Activated CD4-positive, alpha-beta T cell treated with anti-CD3 and anti-CD28 coated beads for 48 hours (primary cell): Measurements from ENCODE around the gene TSPAN14.

Experiments used
- DNase-seq: peaks from one replicate; pipeline ENCODE4 v3.0.0-alpha.2; 2020

The TSPAN14 gene

GRCh38 chr10:80509108-80509402 is 54.9 kb downstream of the TSPAN14 start:
- DNase-seq: no peak

DNA sequence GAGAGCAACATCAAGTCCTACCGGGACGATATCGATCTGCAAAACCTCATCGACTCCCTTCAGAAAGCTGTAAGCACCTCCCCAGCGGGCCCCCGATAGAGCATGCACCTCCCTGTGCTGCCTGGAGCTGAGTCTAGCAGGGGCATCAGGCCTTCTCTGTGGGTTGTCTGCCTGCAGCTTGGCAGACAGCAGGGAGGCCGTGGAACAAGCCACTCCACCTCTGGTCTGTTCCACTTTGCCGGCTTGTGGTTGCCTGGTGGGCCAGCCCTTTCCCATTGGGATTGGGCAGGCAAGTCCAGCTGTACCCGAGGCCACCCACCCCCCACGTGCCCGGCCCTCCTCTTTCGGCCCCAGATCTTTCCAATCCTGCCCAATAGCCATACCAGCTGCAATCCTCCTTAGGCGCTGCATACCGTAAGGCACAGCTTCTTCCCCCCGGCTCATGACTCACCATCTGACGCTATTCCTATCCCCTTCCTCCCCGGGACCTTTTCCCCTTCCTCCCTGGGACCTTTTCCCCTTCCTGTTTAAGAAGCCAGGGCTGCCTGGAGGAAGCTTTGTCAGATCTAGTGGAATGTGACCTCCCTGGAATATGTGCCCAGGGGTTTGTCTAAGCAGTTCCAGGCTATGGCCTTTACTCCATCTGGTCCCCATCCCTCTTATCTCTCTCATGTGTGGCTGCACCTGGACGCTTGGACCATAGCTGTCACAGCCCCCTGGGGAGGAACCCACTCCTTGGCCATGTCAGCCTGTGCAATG is 55.5 kb downstream of the TSPAN14 start:
- DNase-seq: no peak

DNA sequence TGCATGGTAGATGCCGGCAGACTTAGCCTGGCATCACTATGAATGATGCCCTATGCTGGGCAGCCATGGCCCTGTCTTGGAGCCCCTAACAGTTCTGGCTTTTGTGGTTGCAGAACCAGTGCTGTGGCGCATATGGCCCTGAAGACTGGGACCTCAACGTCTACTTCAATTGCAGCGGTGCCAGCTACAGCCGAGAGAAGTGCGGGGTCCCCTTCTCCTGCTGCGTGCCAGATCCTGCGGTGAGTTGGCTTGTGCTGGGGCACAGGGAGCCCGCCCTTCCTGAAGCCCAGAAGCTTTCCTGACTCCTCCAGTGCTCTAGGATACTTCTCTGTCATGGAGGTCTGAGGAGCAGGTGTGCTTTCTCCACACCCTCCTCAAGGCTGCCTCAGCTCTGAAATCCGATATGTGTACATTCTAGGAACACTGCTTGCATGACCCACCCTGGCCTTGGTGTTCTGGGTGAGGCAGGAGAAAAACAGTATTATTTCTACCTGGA is 58.0 kb downstream of the TSPAN14 start:
- no peak for DNase-seq

- no peak for DNase-seq
These were observed 59.0 kb downstream of the TSPAN14 start for GRCh38 chr10:80513106-80513505.

- no peak for DNase-seq
These were observed 61.4 kb downstream of the TSPAN14 start for GRCh38 chr10:80515511-80515910.

DNA sequence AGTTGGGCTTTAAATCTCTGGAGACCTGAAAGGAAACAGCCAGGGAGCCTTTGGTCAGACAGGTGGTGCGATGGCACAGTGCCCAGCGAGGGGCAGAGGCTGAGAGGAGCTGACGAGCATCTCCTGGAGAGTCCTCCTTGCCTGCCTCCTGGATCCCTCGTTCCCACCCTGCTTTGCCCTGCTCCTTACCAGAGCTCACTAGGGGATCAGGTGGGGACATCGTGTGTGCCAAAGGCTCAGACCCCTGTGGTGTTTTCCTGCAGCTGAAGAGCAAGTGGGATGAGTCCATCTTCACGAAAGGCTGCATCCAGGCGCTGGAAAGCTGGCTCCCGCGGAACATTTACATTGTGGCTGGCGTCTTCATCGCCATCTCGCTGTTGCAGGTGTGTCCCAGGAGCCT is 61.8 kb downstream of the TSPAN14 start:
- no peak for DNase-seq

GRCh38 chr10:80516506-80517075 is 62.5 kb downstream of the TSPAN14 start:
- DNase-seq: no peak

- DNase-seq: no peak
These were observed 63.5 kb downstream of the TSPAN14 start for GRCh38 chr10:80517416-80518142.

DNA sequence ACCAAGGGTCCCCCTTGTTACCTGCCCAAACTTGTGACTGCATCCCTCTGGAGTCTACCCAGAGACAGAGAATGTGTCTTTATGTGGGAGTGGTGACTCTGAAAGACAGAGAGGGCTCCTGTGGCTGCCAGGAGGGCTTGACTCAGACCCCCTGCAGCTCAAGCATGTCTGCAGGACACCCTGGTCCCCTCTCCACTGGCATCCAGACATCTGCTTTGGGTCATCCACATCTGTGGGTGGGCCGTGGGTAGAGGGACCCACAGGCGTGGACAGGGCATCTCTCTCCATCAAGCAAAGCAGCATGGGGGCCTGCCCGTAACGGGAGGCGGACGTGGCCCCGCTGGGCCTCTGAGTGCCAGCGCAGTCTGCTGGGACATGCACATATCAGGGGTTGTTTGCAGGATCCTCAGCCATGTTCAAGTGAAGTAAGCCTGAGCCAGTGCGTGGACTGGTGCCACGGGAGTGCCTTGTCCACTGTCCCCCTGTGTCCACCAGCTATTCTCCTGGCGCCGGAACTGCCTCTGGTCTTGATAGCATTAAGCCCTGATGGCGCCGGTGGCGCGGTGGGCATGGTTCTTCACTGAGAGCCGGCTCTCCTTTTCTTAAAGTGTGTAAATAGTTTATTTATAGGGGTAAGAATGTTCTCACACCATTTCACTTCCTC is 64.2 kb downstream of the TSPAN14 start:
- no peak for DNase-seq

DNA sequence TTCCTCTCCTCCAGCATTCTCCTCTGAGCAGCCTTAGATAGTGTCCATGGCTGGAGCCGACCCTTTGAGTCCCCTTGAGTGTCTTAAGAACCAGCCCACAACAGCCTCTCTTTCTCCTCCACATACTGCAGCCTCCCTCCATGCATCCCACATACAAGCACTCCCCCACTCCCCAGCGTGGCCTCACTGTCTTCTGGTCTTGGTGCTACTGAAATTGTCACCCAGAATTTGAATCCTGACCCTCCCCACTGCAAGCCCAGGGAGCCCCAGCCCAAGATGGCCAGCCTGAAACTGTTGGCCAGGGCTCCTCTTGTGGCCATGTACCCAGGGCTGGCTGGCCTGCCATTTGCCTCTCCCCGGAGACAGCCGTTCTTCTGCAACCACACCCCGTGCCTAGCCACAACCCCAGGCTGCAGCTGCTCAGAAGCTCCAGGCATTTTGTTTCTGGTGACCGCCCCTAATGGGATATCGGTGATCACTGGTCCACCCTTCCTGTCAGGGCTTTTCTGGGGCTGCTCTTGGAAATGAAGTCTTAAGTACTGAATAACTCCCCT is 64.8 kb downstream of the TSPAN14 start:
- no peak for DNase-seq

- no peak for DNase-seq
These were observed 66.0 kb downstream of the TSPAN14 start for GRCh38 chr10:80519936-80520650.

DNA sequence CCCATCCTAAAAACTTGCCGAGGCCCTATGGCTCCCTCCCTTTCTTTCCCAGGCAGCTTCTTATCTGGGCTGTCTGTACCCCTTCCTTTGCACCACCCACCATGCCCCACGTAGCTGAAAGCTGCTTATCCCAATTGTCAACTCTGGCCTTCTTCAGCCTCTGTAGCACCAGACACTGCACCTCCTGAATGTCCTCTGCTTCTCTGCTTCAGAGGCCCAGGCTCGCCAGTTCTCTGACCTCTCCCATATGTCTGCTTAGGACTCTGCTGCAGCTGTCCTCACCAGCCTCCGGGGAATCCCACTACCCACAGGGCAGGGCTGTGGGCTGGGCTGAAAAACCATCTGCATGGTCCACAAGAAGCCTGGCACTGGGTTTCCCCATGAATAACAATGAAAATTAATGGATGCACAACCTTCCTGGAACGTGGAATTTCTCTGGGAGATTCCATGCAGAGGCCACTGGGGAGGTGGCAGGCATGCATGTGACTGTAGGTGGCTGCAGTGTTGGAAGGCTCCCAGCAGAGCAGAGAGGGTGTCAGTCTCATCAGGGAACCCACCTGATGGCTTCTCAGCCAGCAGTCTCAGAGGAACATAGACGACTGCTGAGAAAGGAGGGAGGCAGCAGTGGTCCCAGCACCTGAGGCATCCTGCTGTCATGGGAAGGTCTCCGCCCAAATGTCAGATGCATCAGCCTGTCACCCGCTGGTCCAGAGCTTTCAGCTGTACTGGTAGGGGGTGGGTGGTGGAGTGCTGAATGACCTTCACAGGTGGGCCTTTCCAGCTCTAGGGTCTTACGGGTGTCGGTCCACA is 66.8 kb downstream of the TSPAN14 start:
- no peak for DNase-seq

DNA sequence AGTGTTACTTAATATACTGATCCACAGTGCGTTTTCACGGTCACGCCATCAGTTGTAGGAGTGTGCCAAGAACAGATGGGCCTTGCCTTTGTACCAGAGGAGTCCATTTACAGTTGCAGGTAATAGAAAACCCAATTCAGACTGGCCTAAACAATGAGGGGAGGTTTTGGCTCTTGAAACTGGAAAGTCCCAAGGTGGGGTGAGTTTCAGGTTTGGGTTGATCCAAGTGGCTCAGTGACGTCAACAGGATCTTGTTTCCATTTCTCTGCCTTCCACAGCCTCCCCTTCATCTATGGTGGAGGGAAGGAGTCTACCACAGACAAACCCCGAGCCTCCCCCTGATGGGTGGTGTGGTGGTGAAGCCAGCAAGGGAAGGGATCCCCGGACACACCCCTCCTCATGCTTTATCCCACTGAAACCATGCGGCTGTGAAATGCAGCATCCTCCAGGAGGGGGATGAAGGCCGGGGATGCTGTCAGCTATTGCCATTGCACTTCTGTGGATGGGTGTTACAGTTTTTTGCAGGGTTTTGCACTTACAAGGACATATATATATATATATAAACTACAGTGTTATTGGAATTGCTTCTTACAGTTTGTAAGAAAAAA is 68.8 kb downstream of the TSPAN14 start:
- DNase-seq: no peak

GRCh38 chr10:80523773-80524172 is 69.7 kb downstream of the TSPAN14 start:
- no peak for DNase-seq

DNA sequence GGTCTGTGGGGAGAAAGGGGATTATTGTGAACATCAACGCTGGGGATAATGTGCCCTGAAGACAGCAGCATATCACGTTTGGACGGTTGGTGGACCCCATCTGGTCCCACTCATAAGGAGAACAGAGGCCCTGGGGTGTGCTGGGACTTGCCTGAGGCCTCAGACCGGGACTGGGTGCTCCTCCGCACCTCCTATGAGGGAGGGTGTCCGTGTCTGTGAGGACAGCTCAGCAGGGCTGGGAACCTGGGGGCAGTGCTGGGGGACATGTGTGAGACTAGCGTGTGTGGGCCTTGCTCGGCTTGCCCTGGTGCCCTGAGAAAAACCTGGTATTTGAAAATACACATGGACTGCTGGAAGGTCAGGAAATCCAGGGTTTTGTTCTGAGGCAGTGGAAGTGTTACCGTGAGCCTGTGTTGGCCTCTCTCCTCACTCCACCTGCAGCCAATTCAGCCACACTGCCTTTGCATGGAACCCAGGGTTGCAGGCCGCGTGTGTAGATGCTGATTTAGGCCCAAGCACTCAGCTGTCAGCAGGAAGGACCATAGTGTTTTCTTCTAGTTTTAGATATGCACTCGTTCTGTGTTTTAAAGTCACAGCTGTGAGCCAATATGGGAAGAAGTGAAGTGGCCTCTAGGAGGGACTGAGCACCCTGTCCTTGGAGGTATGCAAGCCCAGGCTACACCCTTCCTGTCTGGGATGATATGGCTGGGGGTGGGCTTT is 70.2 kb downstream of the TSPAN14 start:
- no peak for DNase-seq

- DNase-seq: no peak
These were observed 72.1 kb downstream of the TSPAN14 start for GRCh38 chr10:80526218-80526617.

GRCh38 chr10:80526742-80527141 is 72.6 kb downstream of the TSPAN14 start:
- no peak for DNase-seq

GRCh38 chr10:80528185-80528700 is 74.1 kb downstream of the TSPAN14 start:
- DNase-seq: no peak

DNA sequence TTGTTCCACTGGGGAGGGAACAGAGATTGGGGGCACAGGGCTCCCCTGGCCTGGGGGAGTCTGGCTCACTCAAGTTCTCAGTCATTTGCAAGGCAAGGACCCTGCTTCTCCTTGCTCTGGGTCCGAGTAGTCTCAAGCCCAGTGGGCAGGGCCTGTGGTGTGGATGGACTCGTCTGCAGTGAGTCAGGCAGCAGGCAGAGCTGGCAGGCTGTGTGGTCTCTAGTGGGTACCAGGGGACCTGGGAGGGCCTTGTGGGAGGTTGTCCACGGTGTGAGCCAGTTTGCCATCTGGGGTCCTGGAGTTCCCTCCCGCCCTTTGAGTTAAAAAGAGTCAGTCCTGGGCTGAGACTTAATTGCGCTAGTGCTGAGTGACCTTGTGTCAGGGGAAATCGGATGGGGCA is 74.8 kb downstream of the TSPAN14 start:
- no peak for DNase-seq

- peak; percentile 34 for DNase-seq
These were observed 75.5 kb downstream of the TSPAN14 start for GRCh38 chr10:80529604-80530003.
